Dendritic cell treated with granulocyte-macrophage colony-stimulating factor and Interleukin-4, amounts not matched to agents 40 ng/mL and 50 ng/mL, for 4 days (primary cell): Measurements from ENCODE around the gene RPS6KA2.

Experiments
- H3K27ac Mint-ChIP-seq: one replicate; pipeline ENCODE4 v1.8.0; 2022; ENCODE audit warnings: mild to moderate bottlenecking, mixed read lengths
- H3K27me3 Mint-ChIP-seq: one replicate; pipeline ENCODE4 v1.8.0; 2022; ENCODE audit warnings: mild to moderate bottlenecking, mixed read lengths
- H3K36me3 Mint-ChIP-seq: one replicate; pipeline ENCODE4 v1.8.0; 2022; ENCODE audit warnings: low read depth, mixed read lengths
- H3K4me1 Mint-ChIP-seq: one replicate; pipeline ENCODE4 v1.8.0; 2022; ENCODE audit warnings: low read depth, mixed read lengths
- H3K4me3 Mint-ChIP-seq: one replicate; pipeline ENCODE4 v1.8.0; 2022; ENCODE audit warnings: mild to moderate bottlenecking, moderate library complexity, mixed read lengths
- H3K9me3 Mint-ChIP-seq: one replicate; pipeline ENCODE4 v1.8.0; 2022; ENCODE audit warnings: mixed read lengths
- intact Hi-C: fragments of 100-400 bp; cut with micrococcal nuclease; formaldehyde crosslinking; loops from one replicate; pipeline ENCODE4 v1.15.0; 2022

The RPS6KA2 gene

DNA sequence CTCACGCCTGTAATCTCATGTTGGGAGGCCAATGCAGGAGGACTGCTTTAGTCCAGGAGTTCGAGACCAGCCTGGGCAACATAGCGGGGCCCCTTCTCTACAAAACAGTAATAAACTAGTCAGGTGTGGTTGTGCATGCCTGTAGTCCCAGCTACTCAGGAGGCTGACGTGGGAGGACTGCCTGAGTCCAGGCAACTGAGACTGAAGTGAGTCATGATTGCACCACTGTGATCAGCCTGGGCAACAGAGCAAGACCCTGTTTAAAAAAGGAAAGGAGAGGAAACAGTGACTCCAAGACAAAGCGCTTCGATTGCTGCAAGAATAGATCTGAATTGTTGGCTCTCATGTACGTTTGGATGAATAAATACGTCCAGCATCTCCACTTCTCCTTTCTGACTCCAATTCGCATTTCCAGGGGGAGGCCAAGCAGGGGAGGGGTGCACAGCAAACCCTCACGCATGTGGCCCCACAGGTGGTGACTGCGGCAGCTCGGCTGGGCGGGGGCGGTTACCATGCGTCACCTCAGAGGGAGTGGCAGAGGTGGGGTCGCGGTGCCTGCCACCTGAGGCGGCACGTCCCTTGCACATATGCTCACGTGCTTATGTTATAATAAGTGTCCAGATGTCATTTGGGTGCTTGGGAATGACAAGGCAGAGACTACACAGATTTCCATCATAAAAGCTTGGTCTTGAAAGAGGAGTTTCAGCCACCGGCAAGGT, 149.2 kb downstream of the RPS6KA2 start:
- intact Hi-C loops, result no loop called here
- no peak overlapping the region for H3K4me3 Mint-ChIP-seq
- no peaks in the 10 kb centered on the region for H3K27me3 Mint-ChIP-seq
- no peaks in the 10 kb centered on the region for H3K36me3 Mint-ChIP-seq
- H3K27ac Mint-ChIP-seq, result no peak overlapping the region
- H3K9me3 Mint-ChIP-seq, result no peaks in the 10 kb centered on the region
- no peaks in the 10 kb centered on the region for H3K4me1 Mint-ChIP-seq

DNA sequence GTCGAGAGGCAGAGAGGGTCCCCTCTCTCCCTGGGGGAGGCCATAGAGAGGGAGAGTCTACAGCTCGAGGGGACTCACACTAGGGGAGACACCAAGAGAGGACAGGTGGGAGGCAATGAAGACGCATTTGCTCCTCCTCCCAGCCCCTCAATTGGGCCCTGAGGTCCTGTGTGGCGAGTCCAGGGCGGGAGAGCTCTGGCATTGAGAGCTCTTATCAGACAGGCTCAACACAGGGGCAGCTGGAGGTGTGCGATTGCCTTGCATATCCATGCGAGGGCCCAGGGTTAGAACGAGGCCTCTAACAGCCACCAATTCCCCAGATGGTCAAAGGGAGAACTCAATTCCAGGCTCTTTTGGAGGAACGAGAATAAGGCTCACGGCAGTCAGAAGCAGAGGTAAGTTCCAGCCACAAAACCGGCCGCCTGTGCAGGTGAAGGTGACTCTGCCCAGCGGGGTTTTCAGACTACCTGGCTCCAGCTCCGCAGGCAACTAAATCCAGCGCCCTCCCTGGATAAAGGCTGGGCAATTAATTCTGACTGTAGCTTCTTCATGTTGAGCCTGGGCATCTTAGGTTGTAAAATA, 150.3 kb downstream of the RPS6KA2 start:
- no peaks in the 10 kb centered on the region for H3K9me3 Mint-ChIP-seq
- H3K27me3 Mint-ChIP-seq, result no peaks in the 10 kb centered on the region
- no peaks in the 10 kb centered on the region for H3K36me3 Mint-ChIP-seq
- no peak overlapping the region for H3K4me3 Mint-ChIP-seq
- H3K27ac Mint-ChIP-seq, result no peak overlapping the region
- intact Hi-C loops, result no loop called here
- no peaks in the 10 kb centered on the region for H3K4me1 Mint-ChIP-seq

- Mint-ChIP-seq H3K27ac (no peak overlapping the region), H3K4me3 (no peak overlapping the region), H3K9me3 (no peaks in the 10 kb centered on the region), H3K36me3 (no peaks in the 10 kb centered on the region), H3K4me1 (no peaks in the 10 kb centered on the region), H3K27me3 (no peaks in the 10 kb centered on the region)
- intact Hi-C loops, result no loop called here
Measured at GRCh38 chr6:166476061-166476591, 150.9 kb downstream of the RPS6KA2 start.

- no peaks in the 10 kb centered on the region for H3K36me3 Mint-ChIP-seq
- intact Hi-C loops, result no loop called here
- no peaks in the 10 kb centered on the region for H3K4me1 Mint-ChIP-seq
- no peak overlapping the region for H3K27ac Mint-ChIP-seq
- H3K27me3 Mint-ChIP-seq, result no peaks in the 10 kb centered on the region
- no peak overlapping the region for H3K4me3 Mint-ChIP-seq
- H3K9me3 Mint-ChIP-seq, result no peaks in the 10 kb centered on the region
Measured at GRCh38 chr6:166474721-166475565, 152.1 kb downstream of the RPS6KA2 start.

DNA sequence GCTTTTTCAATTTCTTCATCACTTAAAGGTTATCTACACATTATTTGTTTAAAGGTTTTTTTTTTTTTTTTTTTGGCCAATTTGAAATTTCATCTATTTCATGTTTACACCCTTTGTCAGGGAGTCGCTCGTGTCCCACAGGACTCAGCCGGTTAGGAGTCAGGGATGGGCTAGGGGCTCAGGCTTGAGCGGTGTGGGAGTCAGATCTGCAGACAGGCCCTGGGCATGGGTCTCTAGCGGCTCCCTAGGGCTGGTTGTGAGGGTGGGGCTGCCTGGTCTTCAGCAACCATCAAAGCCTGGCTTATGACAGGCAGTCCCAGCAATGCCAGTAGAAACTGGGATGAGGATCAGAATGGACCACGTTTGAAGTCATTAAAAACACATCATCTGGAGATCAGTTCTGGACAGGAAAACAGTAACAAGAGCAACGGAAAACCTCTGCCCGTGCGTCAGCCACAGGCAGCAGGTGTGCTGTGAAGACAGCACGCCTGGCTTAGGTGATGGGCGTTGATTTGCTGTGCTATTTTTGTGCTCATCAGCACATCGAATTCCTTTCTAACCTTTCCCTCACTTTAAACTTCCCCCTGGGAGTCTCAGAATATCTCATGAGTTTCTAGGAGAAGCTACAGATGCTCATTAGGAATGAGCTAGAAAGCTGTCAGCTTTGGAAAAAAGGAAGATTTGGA, 153.0 kb downstream of the RPS6KA2 start:
- Mint-ChIP-seq H3K27me3 (no peaks in the 10 kb centered on the region), H3K36me3 (no peaks in the 10 kb centered on the region), H3K9me3 (no peaks in the 10 kb centered on the region), H3K27ac (no peak overlapping the region), H3K4me3 (no peak overlapping the region), H3K4me1 (no peaks in the 10 kb centered on the region)
- intact Hi-C loops, result no loop called here

GRCh38 chr6:166472636-166473035, 154.4 kb downstream of the RPS6KA2 start:
- H3K27ac Mint-ChIP-seq, result no peak overlapping the region
- no peaks in the 10 kb centered on the region for H3K9me3 Mint-ChIP-seq
- H3K4me1 Mint-ChIP-seq, result no peaks in the 10 kb centered on the region
- no peak overlapping the region for H3K4me3 Mint-ChIP-seq
- H3K27me3 Mint-ChIP-seq, result no peaks in the 10 kb centered on the region
- intact Hi-C loops, result no loop called here
- H3K36me3 Mint-ChIP-seq, result no peaks in the 10 kb centered on the region

DNA sequence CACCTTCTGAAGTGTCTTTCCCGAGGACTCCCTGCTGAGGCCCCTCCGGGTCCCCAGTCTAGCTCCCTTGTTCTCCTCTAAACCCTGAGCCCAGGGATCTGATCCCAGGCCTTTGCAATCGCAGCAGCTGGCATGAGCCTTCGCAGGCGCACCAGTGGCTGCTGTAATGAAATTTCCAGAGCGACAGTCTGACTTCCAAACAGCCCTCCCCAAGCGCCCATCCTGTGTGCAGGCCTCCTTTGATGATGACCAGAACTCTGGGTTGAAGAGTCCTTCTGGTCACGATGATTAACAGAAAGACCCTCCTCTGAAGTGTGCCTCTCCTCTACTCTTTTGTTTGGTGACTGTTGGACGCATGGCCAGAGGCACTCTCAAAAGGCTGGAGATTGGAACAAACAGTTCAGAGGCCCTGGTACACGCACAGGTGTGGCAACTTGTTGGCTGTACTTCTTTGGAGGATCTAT, 155.2 kb downstream of the RPS6KA2 start:
- H3K36me3 Mint-ChIP-seq, result no peaks in the 10 kb centered on the region
- H3K9me3 Mint-ChIP-seq, result no peaks in the 10 kb centered on the region
- no peak overlapping the region for H3K27ac Mint-ChIP-seq
- intact Hi-C loops, result no loop called here
- no peaks in the 10 kb centered on the region for H3K4me1 Mint-ChIP-seq
- H3K4me3 Mint-ChIP-seq, result no peak overlapping the region
- H3K27me3 Mint-ChIP-seq, result no peaks in the 10 kb centered on the region

DNA sequence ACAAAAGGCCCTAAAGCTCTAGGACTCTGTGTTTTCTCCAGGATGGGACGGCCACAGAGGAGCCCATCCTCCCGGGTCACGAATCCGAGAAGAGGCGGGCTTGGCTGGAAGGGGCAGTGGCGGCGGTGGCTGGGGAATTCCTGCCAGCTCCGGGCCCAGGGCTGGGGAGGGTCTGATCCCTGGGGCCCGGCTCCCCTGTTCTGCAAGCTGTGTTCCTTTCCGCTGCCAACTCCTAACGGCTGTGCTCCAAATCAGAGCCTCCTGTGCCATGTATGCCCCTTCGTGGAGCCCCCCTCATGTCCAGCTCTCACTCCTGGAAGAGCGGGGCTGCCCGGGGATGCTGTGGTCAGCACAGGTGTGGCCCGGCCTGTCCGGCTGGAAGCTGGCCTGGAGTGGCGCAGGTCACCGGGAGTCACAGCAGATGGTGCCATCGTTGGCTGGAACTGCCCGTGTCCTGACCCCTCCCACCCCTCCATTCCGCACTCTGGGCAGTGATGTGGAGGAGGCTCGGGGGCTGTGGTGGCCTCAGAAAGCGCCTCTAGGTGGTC, 156.1 kb downstream of the RPS6KA2 start:
- intact Hi-C loops, result no loop called here
- H3K27me3 Mint-ChIP-seq, result no peaks in the 10 kb centered on the region
- H3K4me1 Mint-ChIP-seq, result no peaks in the 10 kb centered on the region
- no peaks in the 10 kb centered on the region for H3K36me3 Mint-ChIP-seq
- no peak overlapping the region for H3K27ac Mint-ChIP-seq
- no peaks in the 10 kb centered on the region for H3K9me3 Mint-ChIP-seq
- H3K4me3 Mint-ChIP-seq, result no peak overlapping the region

GRCh38 chr6:166470029-166470862, 156.8 kb downstream of the RPS6KA2 start:
- Mint-ChIP-seq H3K27ac (no peak overlapping the region), H3K36me3 (no peaks in the 10 kb centered on the region), H3K4me1 (no peaks in the 10 kb centered on the region), H3K4me3 (no peak overlapping the region), H3K9me3 (no peaks in the 10 kb centered on the region), H3K27me3 (no peaks in the 10 kb centered on the region)
- intact Hi-C loops, result no loop called here

GRCh38 chr6:166469426-166469961, 157.6 kb downstream of the RPS6KA2 start:
- intact Hi-C loops, result no loop called here
- H3K27ac Mint-ChIP-seq, result no peak overlapping the region
- no peaks in the 10 kb centered on the region for H3K27me3 Mint-ChIP-seq
- no peaks in the 10 kb centered on the region for H3K4me1 Mint-ChIP-seq
- no peak overlapping the region for H3K4me3 Mint-ChIP-seq
- H3K36me3 Mint-ChIP-seq, result no peaks in the 10 kb centered on the region
- H3K9me3 Mint-ChIP-seq, result no peaks in the 10 kb centered on the region

- H3K27me3 Mint-ChIP-seq, result no peaks in the 10 kb centered on the region
- H3K4me1 Mint-ChIP-seq, result peaks cover 12% of the 10 kb centered on the region
- H3K36me3 Mint-ChIP-seq, result no peaks in the 10 kb centered on the region
- intact Hi-C loops, result no loop called here
- no peak overlapping the region for H3K4me3 Mint-ChIP-seq
- no peaks in the 10 kb centered on the region for H3K9me3 Mint-ChIP-seq
- H3K27ac Mint-ChIP-seq, result no peak overlapping the region
Measured at GRCh38 chr6:166467436-166468000, 159.5 kb downstream of the RPS6KA2 start.

GRCh38 chr6:166466178-166467122, 160.6 kb downstream of the RPS6KA2 start:
- Mint-ChIP-seq H3K4me3 (no peak overlapping the region), H3K4me1 (peaks cover 12% of the 10 kb centered on the region), H3K27me3 (no peaks in the 10 kb centered on the region), H3K27ac (no peak overlapping the region), H3K36me3 (no peaks in the 10 kb centered on the region), H3K9me3 (no peaks in the 10 kb centered on the region)
- intact Hi-C loops, result no loop called here
